Epithelial cell of esophagus (primary cell): ENCODE measurements around the gene FBXL16.

Source experiments
- DNase-seq: peaks from one replicate; pipeline ENCODE4 v3.0.0; 2010; ENCODE audit warnings: low read depth
- H3K4me3 ChIP-seq: 2 replicates; pipeline ENCODE4 v1.5.1; 2011; ENCODE audit warnings: mild to moderate bottlenecking, low read length, control low read depth
- CTCF ChIP-seq: IDR thresholded peaks from 2 replicates; pipeline ENCODE4 v1.5.1; 2011; ENCODE audit warnings: low read depth, mild to moderate bottlenecking, low read length, control low read depth, inconsistent platforms; ENCODE audit not compliant: insufficient read depth; ENCODE audit errors: missing control alignments

FBXL16 gene

GRCh38 chr16:711084-711483, 5.5 kb upstream of the FBXL16 start:
- no peak for TF ChIP-seq CTCF
- no peak overlapping the region for H3K4me3 ChIP-seq
- no peak for DNase-seq

GRCh38 chr16:710500-711075, 5.0 kb upstream of the FBXL16 start:
- no peak overlapping the region for H3K4me3 ChIP-seq
- DNase-seq: no peak
- no peak for TF ChIP-seq CTCF

- no peak overlapping the region for H3K4me3 ChIP-seq
- TF ChIP-seq CTCF: no peak
- DNase-seq: peak; percentile 68
Observed at GRCh38 chr16:709566-710499, 4.2 kb upstream of the FBXL16 start.

GRCh38 chr16:708959-709358, 3.4 kb upstream of the FBXL16 start:
- H3K4me3 ChIP-seq: no peak overlapping the region
- no peak for DNase-seq
- no peak for TF ChIP-seq CTCF

- DNase-seq: no peak
- TF ChIP-seq CTCF: no peak
- H3K4me3 ChIP-seq: no peak overlapping the region
Observed at GRCh38 chr16:708019-708418, 2.4 kb upstream of the FBXL16 start.

- no peak for DNase-seq
- TF ChIP-seq CTCF: no peak
- H3K4me3 ChIP-seq: no peak overlapping the region
Observed at GRCh38 chr16:707062-707538, 1.5 kb upstream of the FBXL16 start.
